Measurements from ENCODE around the gene RIBC2.

Gene RIBC2

GRCh38 chr22:45468872-45469271, 55.4 kb downstream of the RIBC2 start:
- TF ChIP-seq CTCF (IDR thresholded peaks at IDR 0.05; ENCODE audit: low read depth, low read length) = no peak
- no peak overlapping the region for H3K4me3 ChIP-seq (ENCODE audit: low read depth, low read length)

GRCh38 chr22:45469281-45470073, 56.0 kb downstream of the RIBC2 start:
- no peak for TF ChIP-seq CTCF (IDR thresholded peaks at IDR 0.05; ENCODE audit: low read depth, low read length)
- H3K4me3 ChIP-seq (ENCODE audit: low read depth, low read length) = no peak overlapping the region

GRCh38 chr22:45470871-45471270, 57.4 kb downstream of the RIBC2 start:
- TF ChIP-seq CTCF (IDR thresholded peaks at IDR 0.05; ENCODE audit: low read depth, low read length) = no peak
- H3K4me3 ChIP-seq (ENCODE audit: low read depth, low read length) = no peak overlapping the region

- TF ChIP-seq CTCF (IDR thresholded peaks at IDR 0.05; ENCODE audit: low read depth, low read length) = no peak
- H3K4me3 ChIP-seq (ENCODE audit: low read depth, low read length) = no peak overlapping the region
These were observed 58.9 kb downstream of the RIBC2 start for GRCh38 chr22:45472426-45472825.

GRCh38 chr22:45473626-45474237, 60.2 kb downstream of the RIBC2 start:
- H3K4me3 ChIP-seq (ENCODE audit: low read depth, low read length) = no peak overlapping the region
- TF ChIP-seq CTCF (IDR thresholded peaks at IDR 0.05; ENCODE audit: low read depth, low read length) = no peak

GRCh38 chr22:45475063-45475747, 61.7 kb downstream of the RIBC2 start:
- no peak overlapping the region for H3K4me3 ChIP-seq (ENCODE audit: low read depth, low read length)
- TF ChIP-seq CTCF (IDR thresholded peaks at IDR 0.05; ENCODE audit: low read depth, low read length) = no peak

Measured in WI38 (cell line).